ENCODE results near the gene LPIN1. TPM values are rescaled to one million over a fixed set of nuclear protein-coding genes. Genes with fewer than 3 reads are reported as not detected.
"Not testable (repeated sequence)": the region's sequence is repeated elsewhere in the genome, so short reads cannot be mapped to it uniquely, and the experiment has no call there.

The LPIN1 gene
- total RNA-seq, 1 experiment from 2014 or later = 38.5 TPM

DNA sequence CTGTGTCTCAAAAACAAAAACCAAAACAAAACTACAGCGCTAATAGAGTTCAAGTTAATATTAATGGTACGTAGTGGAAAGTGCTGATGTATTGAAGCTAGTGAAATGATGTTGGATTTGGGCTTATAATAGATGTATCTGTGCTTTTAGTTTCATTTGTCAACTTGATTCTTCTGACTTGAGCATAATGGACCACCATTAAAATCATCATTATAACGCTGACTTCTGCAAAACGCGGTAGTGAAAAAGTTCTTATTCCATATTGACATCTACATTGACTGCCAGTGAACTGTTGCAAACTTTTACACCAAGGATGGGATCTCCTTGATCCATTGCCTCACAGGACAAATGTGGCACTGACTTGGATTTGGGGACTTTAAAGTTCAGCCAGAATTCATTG, 85.0 kb downstream of the LPIN1 start:
- DNase-seq (ENCODE audit: low read depth) = no peak

DNA sequence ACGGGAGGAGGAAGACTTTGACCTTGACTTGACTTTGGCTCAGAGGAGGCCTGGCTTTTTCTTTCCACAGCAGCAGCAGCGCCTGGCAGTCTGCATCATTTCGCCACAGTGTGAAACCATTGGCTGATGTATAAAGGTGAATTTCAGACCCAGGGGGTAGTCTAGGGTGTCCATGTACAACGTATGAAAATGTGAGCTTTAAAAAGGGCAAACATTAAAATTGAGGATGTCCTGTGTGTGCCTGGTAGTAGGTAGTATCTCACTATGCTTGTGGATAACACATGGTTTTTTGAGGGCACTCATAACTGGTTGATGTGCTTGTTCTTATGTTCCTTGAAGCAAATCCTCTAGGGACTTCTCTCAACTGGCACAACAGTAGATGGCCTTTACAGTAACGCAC, 86.1 kb downstream of the LPIN1 start:
- DNase-seq (ENCODE audit: low read depth) = no peak

- DNase-seq (ENCODE audit: low read depth) = peak; percentile 38
Measured at GRCh38 chr2:11833601-11834000, 87.2 kb downstream of the LPIN1 start.

DNA sequence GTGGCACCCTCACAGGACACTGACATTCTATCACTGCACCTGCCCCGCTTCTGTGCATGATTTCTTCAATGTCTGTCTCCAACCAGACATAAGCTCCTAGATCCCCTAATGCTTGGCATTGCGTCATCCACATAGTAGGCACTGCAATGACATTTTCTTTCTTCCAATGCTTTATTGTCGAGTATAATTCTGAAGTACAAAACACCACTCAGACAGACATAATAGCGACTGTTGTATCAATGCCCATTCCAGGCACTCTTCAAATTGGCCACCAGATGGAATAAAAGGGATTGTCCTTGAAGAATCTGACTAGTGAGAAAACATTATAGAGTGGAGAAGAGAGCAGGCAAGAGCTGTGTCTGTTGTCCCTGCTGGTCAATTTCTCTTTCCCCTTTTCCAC, 89.0 kb downstream of the LPIN1 start:
- peak; percentile 18 for DNase-seq (ENCODE audit: low read depth)

GRCh38 chr2:11836647-11837219, 90.3 kb downstream of the LPIN1 start:
- no peak for DNase-seq (ENCODE audit: low read depth)

DNA sequence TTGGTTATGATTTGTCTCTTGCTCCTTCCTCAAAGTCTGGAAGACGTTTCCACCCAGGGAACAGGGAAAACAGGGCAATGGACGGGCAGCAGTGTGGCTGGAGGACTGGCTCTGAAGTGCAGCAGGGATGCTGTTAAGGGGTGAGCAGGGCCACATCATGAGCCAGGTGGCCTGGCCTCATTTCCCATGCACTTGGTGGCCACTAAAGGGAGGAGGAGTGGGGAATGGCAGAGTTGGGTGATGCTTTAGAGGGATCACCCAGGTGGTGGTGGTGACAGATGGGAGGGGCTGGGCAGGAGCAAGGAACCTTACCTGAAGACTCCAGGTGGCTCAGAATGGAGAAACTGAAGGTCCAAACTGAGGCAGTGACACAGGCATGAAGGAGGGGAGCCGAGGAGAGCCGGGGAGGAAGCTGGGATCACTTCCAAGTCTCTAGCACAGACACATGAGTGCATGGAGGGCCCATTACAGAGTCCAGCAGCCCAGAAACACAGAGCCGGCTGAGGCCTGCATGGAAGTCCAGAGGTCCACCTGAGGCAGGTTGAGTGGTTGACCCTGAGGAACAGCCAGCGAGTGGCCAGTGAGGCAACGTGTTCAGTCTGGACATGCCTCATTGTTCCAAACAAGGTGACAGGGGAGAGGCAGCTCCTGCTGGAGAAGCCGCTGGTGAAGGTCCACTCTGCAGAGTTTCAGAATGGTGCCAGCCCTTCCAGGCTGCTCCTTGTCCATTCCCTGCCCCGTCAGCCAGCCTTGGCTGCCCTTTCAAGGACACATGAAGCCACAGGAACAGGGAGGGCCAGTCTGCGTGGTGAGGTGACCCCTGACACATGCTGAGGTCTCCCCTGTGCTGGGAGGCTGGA, 91.7 kb downstream of the LPIN1 start:
- DNase-seq (ENCODE audit: low read depth) = no peak

- no peak for DNase-seq (ENCODE audit: low read depth)
Measured at GRCh38 chr2:11839916-11840315, 93.5 kb downstream of the LPIN1 start.

- DNase-seq (ENCODE audit: low read depth) = no peak
Measured at GRCh38 chr2:11842336-11842735, 95.9 kb downstream of the LPIN1 start.

DNA sequence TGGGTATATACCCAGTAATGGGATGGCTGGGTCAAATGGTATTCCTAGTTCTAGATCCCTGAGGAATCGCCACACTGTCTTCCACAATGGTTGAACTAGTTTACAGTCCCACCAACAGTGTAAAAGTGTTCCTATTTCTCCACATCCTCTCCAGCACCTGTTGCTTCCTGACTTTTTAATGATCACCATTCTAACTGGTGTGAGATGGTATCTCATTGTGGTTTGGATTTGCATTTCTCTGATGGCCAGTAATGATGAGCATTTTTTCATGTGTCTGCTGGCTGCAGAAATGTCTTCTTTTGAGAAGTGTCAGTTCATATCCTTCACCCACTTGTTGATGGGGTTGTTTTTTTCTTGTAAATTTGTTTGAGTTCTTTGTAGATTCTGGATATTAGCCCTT, 98.4 kb downstream of the LPIN1 start:
- DNase-seq (ENCODE audit: low read depth) = not testable (repeated sequence)

- DNase-seq (ENCODE audit: low read depth) = not testable (repeated sequence)
Measured at GRCh38 chr2:11847935-11848334, 101.5 kb downstream of the LPIN1 start.

DNA sequence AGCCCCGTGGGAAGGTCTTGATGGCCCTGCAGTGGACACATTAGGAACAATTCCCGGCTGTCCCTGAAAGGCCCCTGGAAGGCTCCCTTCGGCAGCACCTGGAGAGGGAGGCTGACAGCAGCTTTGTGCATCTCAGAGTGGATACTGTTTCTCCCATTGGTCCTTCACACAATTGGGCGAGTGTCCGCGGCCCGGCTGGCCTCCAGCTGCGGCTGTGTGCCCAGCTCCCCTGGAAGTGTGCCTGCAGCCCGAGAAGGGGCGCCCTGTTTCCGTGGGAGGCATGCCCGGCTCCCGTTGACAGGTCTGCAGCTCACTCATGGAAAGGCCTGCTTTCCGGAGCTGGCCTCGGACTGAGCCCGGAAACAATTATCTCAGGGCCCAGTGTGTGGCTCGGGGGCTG, 103.7 kb downstream of the LPIN1 start:
- no peak for DNase-seq (ENCODE audit: low read depth)

- DNase-seq (ENCODE audit: low read depth) = no peak
Measured at GRCh38 chr2:11852526-11853196, 106.2 kb downstream of the LPIN1 start.

GRCh38 chr2:11853197-11853588, 106.8 kb downstream of the LPIN1 start:
- no peak for DNase-seq (ENCODE audit: low read depth)

DNA sequence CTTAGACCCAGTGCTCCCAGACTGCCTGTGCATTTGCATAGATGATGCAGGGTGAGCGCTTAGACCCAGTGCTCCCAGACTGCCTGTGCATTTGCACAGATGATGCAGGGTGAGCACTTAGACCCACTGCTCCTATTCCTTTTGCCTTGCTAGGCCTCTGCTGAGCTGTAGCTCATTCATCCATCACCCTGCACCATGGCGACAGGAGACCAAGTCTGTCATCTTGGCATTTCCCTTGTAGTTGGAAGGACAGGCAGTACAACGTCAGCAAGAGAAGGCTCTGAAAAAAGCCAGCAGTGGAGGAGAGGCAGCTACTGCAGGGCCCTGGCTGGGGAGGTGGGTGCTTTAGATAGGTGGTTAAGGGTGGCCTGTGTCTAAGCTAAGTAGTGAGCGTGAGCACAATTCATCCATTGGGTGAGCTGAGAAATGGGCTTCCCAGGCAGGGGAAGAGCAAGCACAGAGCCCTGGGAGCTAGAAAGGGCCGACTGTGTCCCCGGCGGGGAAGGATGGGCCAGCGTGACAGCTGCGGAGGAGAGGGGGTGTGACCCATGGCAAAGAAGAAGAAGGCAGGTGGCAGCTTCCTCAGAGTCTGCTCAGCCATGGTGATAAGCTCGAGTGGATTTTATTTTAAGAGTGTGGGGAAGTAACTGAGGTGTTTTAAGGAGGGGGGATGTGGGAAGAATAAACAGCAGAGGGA, 108.8 kb downstream of the LPIN1 start:
- no peak for DNase-seq (ENCODE audit: low read depth)

GRCh38 chr2:11856095-11856494, 109.7 kb downstream of the LPIN1 start:
- no peak for DNase-seq (ENCODE audit: low read depth)

GRCh38 chr2:11858883-11859282, 112.5 kb downstream of the LPIN1 start:
- DNase-seq (ENCODE audit: low read depth) = no peak

DNA sequence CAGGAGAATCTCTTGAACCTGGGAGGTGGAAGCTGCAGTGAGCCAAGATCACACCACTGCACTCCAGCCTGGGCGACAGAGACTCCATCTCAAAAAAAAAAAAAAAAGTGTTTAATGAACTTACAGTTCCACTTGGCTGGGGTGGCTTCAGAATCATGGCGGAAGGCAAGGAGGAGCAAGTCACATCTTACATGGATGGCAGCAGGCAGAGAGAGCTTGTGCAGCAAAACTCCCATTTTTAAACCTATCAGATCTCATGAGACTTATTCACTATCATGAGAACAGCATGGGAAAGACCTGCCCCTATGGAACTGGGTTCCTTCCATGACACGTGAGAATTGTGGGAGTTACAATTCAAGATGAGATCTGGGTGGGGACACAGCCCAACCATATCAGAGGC, 113.5 kb downstream of the LPIN1 start:
- DNase-seq (ENCODE audit: low read depth) = not testable (repeated sequence)

DNA sequence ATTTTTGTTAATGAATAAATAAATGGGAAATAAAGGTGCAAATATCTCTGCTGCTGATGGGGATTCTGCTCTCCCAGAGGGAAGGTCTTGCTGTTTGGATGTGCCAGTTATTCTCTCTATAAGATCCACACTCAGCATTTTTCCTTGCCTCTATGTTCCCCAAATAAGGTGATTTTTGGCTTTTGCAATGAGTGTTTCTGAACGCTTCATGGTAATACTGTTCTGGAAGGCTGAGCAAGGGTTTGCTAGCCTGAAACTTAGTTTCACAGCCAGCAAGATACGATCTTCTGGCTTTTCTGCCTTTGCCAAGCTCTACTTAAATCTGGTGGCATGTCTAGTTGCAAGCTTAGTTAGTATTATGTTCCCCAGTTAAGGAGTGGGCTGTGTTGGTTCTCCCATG, 114.6 kb downstream of the LPIN1 start:
- no peak for DNase-seq (ENCODE audit: low read depth)

GRCh38 chr2:11862049-11862448, 115.6 kb downstream of the LPIN1 start:
- no peak for DNase-seq (ENCODE audit: low read depth)

DNA sequence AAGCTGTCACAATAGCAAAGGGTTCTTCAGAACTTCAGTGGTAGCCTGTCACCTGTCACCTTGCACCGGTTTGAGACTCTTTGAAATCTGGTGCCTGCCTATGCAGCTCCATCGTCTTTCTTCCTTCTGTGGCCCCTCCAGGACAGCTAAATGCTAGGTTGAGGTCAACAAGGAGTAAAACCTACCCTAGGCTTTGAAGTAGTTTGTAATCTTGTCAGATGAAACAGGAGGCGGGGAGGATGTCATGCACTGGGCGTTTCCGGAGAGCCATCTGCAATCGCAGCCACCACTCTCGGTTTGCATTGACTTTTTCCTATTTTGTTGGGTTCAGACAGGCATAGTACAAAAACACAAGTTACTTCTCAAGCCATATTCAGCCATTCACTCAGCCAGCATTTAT, 116.7 kb downstream of the LPIN1 start:
- DNase-seq (ENCODE audit: low read depth) = no peak

GRCh38 chr2:11863513-11864328, 117.3 kb downstream of the LPIN1 start:
- peak; percentile 92 for DNase-seq (ENCODE audit: low read depth)
